Measurements from ENCODE around the gene CLMP.

CLMP gene

GRCh38 chr11:123051634-123052033, 143.4 kb downstream of the CLMP start:
- ATAC-seq = no peak
- TF ChIP-seq ARNTL (CRISPR knock-in tag; IDR thresholded peaks at IDR 0.05; ENCODE audit: borderline replicate concordance, low read depth) (no peak), RARB (CRISPR knock-in tag; IDR thresholded peaks at IDR 0.05) (no peak), ZNF70 (CRISPR knock-in tag; IDR thresholded peaks at IDR 0.05) (no peak), ZNF565 (CRISPR knock-in tag; conservative IDR thresholded peaks at IDR 0.05; ENCODE audit: low read depth) (no peak), BACH2 (CRISPR knock-in tag; IDR thresholded peaks at IDR 0.05; ENCODE audit: borderline replicate concordance) (no peak), POU6F1 (CRISPR knock-in tag; IDR thresholded peaks at IDR 0.05; ENCODE audit: borderline replicate concordance, low read depth) (no peak), ZNF8 (CRISPR knock-in tag; IDR thresholded peaks at IDR 0.05) (no peak), SNAI2 (CRISPR knock-in tag; IDR thresholded peaks at IDR 0.05) (no peak), OSR1 (CRISPR knock-in tag; IDR thresholded peaks at IDR 0.05) (no peak), TOX (CRISPR knock-in tag; IDR thresholded peaks at IDR 0.05; ENCODE audit: borderline replicate concordance) (no peak), PPARA (CRISPR knock-in tag; IDR thresholded peaks at IDR 0.05; ENCODE audit: borderline replicate concordance) (no peak), ZFP30 (CRISPR knock-in tag; IDR thresholded peaks at IDR 0.05) (no peak), CSDC2 (CRISPR knock-in tag; IDR thresholded peaks at IDR 0.05) (no peak), ISL1 (CRISPR knock-in tag; IDR thresholded peaks at IDR 0.05) (no peak), TCF4 (CRISPR knock-in tag; IDR thresholded peaks at IDR 0.05; ENCODE audit: borderline replicate concordance) (no peak), ESRRG (CRISPR knock-in tag; IDR thresholded peaks at IDR 0.05) (no peak), ZFP3 (CRISPR knock-in tag; IDR thresholded peaks at IDR 0.05) (no peak)
- TF ChIP-seq, protein P1, sequence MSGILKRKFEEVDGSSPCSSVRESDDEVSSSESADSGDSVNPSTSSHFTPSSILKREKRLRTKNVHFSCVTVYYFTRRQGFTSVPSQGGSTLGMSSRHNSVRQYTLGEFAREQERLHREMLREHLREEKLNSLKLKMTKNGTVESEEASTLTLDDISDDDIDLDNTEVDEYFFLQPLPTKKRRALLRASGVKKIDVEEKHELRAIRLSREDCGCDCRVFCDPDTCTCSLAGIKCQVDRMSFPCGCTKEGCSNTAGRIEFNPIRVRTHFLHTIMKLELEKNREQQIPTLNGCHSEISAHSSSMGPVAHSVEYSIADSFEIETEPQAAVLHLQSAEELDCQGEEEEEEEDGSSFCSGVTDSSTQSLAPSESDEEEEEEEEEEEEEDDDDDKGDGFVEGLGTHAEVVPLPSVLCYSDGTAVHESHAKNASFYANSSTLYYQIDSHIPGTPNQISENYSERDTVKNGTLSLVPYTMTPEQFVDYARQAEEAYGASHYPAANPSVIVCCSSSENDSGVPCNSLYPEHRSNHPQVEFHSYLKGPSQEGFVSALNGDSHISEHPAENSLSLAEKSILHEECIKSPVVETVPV (CRISPR knock-in tag; IDR thresholded peaks at IDR 0.05) = no peak
- TF ChIP-seq, protein P2, sequence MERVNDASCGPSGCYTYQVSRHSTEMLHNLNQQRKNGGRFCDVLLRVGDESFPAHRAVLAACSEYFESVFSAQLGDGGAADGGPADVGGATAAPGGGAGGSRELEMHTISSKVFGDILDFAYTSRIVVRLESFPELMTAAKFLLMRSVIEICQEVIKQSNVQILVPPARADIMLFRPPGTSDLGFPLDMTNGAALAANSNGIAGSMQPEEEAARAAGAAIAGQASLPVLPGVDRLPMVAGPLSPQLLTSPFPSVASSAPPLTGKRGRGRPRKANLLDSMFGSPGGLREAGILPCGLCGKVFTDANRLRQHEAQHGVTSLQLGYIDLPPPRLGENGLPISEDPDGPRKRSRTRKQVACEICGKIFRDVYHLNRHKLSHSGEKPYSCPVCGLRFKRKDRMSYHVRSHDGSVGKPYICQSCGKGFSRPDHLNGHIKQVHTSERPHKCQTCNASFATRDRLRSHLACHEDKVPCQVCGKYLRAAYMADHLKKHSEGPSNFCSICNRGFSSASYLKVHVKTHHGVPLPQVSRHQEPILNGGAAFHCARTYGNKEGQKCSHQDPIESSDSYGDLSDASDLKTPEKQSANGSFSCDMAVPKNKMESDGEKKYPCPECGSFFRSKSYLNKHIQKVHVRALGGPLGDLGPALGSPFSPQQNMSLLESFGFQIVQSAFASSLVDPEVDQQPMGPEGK (CRISPR knock-in tag; IDR thresholded peaks at IDR 0.05; ENCODE audit: borderline replicate concordance) = no peak
- TF ChIP-seq, protein P3, sequence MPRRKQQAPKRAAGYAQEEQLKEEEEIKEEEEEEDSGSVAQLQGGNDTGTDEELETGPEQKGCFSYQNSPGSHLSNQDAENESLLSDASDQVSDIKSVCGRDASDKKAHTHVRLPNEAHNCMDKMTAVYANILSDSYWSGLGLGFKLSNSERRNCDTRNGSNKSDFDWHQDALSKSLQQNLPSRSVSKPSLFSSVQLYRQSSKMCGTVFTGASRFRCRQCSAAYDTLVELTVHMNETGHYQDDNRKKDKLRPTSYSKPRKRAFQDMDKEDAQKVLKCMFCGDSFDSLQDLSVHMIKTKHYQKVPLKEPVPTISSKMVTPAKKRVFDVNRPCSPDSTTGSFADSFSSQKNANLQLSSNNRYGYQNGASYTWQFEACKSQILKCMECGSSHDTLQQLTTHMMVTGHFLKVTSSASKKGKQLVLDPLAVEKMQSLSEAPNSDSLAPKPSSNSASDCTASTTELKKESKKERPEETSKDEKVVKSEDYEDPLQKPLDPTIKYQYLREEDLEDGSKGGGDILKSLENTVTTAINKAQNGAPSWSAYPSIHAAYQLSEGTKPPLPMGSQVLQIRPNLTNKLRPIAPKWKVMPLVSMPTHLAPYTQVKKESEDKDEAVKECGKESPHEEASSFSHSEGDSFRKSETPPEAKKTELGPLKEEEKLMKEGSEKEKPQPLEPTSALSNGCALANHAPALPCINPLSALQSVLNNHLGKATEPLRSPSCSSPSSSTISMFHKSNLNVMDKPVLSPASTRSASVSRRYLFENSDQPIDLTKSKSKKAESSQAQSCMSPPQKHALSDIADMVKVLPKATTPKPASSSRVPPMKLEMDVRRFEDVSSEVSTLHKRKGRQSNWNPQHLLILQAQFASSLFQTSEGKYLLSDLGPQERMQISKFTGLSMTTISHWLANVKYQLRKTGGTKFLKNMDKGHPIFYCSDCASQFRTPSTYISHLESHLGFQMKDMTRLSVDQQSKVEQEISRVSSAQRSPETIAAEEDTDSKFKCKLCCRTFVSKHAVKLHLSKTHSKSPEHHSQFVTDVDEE (CRISPR knock-in tag; IDR thresholded peaks at IDR 0.05) = no peak

DNA sequence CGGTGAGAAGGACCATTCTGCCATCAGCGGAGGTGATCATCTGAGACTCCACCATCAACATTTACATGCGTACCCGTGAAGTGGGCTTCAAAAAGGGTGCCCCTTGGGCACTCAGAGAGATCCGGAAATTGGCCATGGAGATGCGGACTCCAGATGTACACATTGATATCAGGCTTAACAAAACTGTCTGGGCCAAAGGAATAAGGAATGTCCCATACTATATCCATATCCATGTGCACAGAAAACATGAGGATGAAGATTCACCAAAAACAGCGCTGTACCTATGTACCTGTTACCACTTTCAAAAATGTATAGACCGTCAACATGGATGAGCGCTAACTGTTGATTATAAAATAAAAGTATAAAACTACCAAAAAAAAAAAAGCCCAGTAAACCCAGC, 143.9 kb downstream of the CLMP start:
- ATAC-seq = no peak
- TF ChIP-seq ZNF8 (CRISPR knock-in tag; IDR thresholded peaks at IDR 0.05) (no peak), PPARA (CRISPR knock-in tag; IDR thresholded peaks at IDR 0.05; ENCODE audit: borderline replicate concordance) (no peak), ZNF70 (CRISPR knock-in tag; IDR thresholded peaks at IDR 0.05) (no peak)
- TF ChIP-seq, protein P2 (CRISPR knock-in tag; IDR thresholded peaks at IDR 0.05; ENCODE audit: borderline replicate concordance) = no peak

DNA sequence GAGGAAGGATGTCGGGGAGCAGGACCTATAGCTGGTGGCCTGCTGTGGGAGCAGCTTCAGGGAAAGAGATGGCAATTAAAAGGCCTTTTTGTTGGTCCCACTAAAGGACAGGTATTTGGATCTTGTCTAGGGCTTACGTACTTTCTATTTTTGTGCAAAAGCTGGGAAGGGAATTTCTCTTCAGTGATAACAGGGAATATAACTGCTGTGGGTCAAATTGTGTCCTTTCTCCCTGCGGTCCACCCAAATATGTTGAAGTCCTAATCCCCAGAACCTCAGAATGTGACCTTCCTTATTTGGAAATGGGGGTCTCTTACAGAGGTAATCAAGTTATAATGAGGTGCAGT, 147.1 kb downstream of the CLMP start:
- ATAC-seq = no peak
- TF ChIP-seq, protein P2 (CRISPR knock-in tag; IDR thresholded peaks at IDR 0.05; ENCODE audit: borderline replicate concordance) = no peak
- TF ChIP-seq TOX (CRISPR knock-in tag; IDR thresholded peaks at IDR 0.05; ENCODE audit: borderline replicate concordance) (no peak), ZNF8 (CRISPR knock-in tag; IDR thresholded peaks at IDR 0.05) (no peak), PPARA (CRISPR knock-in tag; IDR thresholded peaks at IDR 0.05; ENCODE audit: borderline replicate concordance) (no peak), OSR1 (CRISPR knock-in tag; IDR thresholded peaks at IDR 0.05) (no peak), ZNF70 (CRISPR knock-in tag; IDR thresholded peaks at IDR 0.05) (no peak), SNAI2 (CRISPR knock-in tag; IDR thresholded peaks at IDR 0.05) (no peak), ISL1 (CRISPR knock-in tag; IDR thresholded peaks at IDR 0.05) (no peak)
- TF ChIP-seq, protein P1 (CRISPR knock-in tag; IDR thresholded peaks at IDR 0.05) = no peak
- TF ChIP-seq, protein P3 (CRISPR knock-in tag; IDR thresholded peaks at IDR 0.05) = no peak

All from SK-N-SH treated with all-trans-retinoic acid at 6 μM for 48 hours (cell line).